Measurements from ENCODE around the gene MTHFD2L. TPM values are rescaled to one million over a fixed set of nuclear protein-coding genes. Genes with fewer than 3 reads are reported as not detected.

Gene MTHFD2L
- total RNA-seq, 2 donors from 2014 or later = 9.5 to 12.6 TPM

GRCh38 chr4:74314329-74314728 is 156.4 kb downstream of the MTHFD2L start:
- no peak overlapping the region for H3K9ac ChIP-seq (ENCODE audit: low read depth in 2 of 2, low read length in 2 of 2)
- no peak for TF ChIP-seq CTCF (IDR thresholded peaks at IDR 0.05)
- no peak overlapping the region for H3K4me3 ChIP-seq
- H3K4me1 ChIP-seq = no peaks in the 10 kb centered on the region
- no peaks in the 10 kb centered on the region for H3K9me3 ChIP-seq
- H3K27me3 ChIP-seq = no peaks in the 10 kb centered on the region
- DNase-seq = no peak
- H3K36me3 ChIP-seq = no peaks in the 10 kb centered on the region
- H3K27ac ChIP-seq = no peak overlapping the region
- intact Hi-C loops (cut with DNase I) = loop anchor here (5.0 kb wide), 1 partner anchor 87 kb away; no protein-coding TSS in a partner anchor

GRCh38 chr4:74314944-74315343 is 157.0 kb downstream of the MTHFD2L start:
- Histone ChIP-seq H3K27me3 (no peaks in the 10 kb centered on the region), H3K4me3 (no peak overlapping the region), H3K27ac (no peak overlapping the region), H3K4me1 (no peaks in the 10 kb centered on the region), H3K9me3 (no peaks in the 10 kb centered on the region), H3K9ac (ENCODE audit: low read depth in 2 of 2, low read length in 2 of 2) (no peak overlapping the region), H3K36me3 (no peaks in the 10 kb centered on the region)
- TF ChIP-seq CTCF (IDR thresholded peaks at IDR 0.05) = no peak
- intact Hi-C loops (cut with DNase I) = loop anchor here (5.0 kb wide), 1 partner anchor 88 kb away; no protein-coding TSS in a partner anchor
- DNase-seq = no peak

GRCh38 chr4:74315376-74315775 is 157.5 kb downstream of the MTHFD2L start:
- Histone ChIP-seq H3K27ac (no peak overlapping the region), H3K36me3 (no peaks in the 10 kb centered on the region), H3K9me3 (no peaks in the 10 kb centered on the region), H3K9ac (ENCODE audit: low read depth in 2 of 2, low read length in 2 of 2) (no peak overlapping the region), H3K4me3 (no peak overlapping the region), H3K27me3 (no peaks in the 10 kb centered on the region), H3K4me1 (no peaks in the 10 kb centered on the region)
- intact Hi-C loops (cut with DNase I) = no loop called here
- DNase-seq = no peak
- TF ChIP-seq CTCF (IDR thresholded peaks at IDR 0.05) = no peak

GRCh38 chr4:74316397-74316796 is 158.5 kb downstream of the MTHFD2L start:
- no peak overlapping the region for H3K27ac ChIP-seq
- no peak overlapping the region for H3K4me3 ChIP-seq
- H3K4me1 ChIP-seq = peaks cover 3% of the 10 kb centered on the region
- no peak for DNase-seq
- no peak overlapping the region for H3K9ac ChIP-seq (ENCODE audit: low read depth in 2 of 2, low read length in 2 of 2)
- TF ChIP-seq CTCF (IDR thresholded peaks at IDR 0.05) = no peak
- no peaks in the 10 kb centered on the region for H3K27me3 ChIP-seq
- H3K9me3 ChIP-seq = no peaks in the 10 kb centered on the region
- intact Hi-C loops (cut with DNase I) = no loop called here
- H3K36me3 ChIP-seq = no peaks in the 10 kb centered on the region

- no peak for TF ChIP-seq CTCF (IDR thresholded peaks at IDR 0.05)
- H3K27ac ChIP-seq = no peak overlapping the region
- intact Hi-C loops (cut with DNase I) = no loop called here
- DNase-seq = no peak
- H3K9me3 ChIP-seq = no peaks in the 10 kb centered on the region
- H3K4me3 ChIP-seq = no peak overlapping the region
- peaks cover 3% of the 10 kb centered on the region for H3K4me1 ChIP-seq
- no peak overlapping the region for H3K9ac ChIP-seq (ENCODE audit: low read depth in 2 of 2, low read length in 2 of 2)
- H3K27me3 ChIP-seq = no peaks in the 10 kb centered on the region
- no peaks in the 10 kb centered on the region for H3K36me3 ChIP-seq
These were observed 159.8 kb downstream of the MTHFD2L start for GRCh38 chr4:74317616-74318246.
